Progenitor cell of endocrine pancreas (in vitro differentiated cells): Measurements from ENCODE around the gene LEFTY1. TPM values are rescaled to one million over a fixed set of nuclear protein-coding genes. Genes with fewer than 3 reads are reported as not detected.
A peak's percentile ranks its signal among the peaks of the same experiment; 100 is the strongest.

Experiments
- DNase-seq: peaks from one replicate; pipeline ENCODE4 v3.0.0; 2021; ENCODE audit warnings: low spot score; ENCODE audit not compliant: unreplicated experiment
- H3K27ac Mint-ChIP-seq: 2 replicates; pipeline ENCODE4 v1.8.0; 2021; ENCODE audit warnings: mild to moderate bottlenecking, moderate library complexity, mixed read lengths
- H3K27me3 Mint-ChIP-seq: 2 replicates; pipeline ENCODE4 v1.8.0; 2021; ENCODE audit warnings: mixed read lengths
- H3K36me3 Mint-ChIP-seq: 2 replicates; pipeline ENCODE4 v1.8.0; 2022; ENCODE audit warnings: mixed read lengths; ENCODE audit not compliant: insufficient read depth
- H3K4me1 Mint-ChIP-seq: 2 replicates; pipeline ENCODE4 v1.8.0; 2021; ENCODE audit warnings: low read depth, mixed read lengths
- H3K4me3 Mint-ChIP-seq: 2 replicates; pipeline ENCODE4 v1.8.0; 2021; ENCODE audit warnings: low read depth, mild to moderate bottlenecking, moderate library complexity, mixed read lengths
- H3K9me3 Mint-ChIP-seq: 2 replicates; pipeline ENCODE4 v1.8.0; 2021; ENCODE audit warnings: low read depth, mixed read lengths
- total RNA-seq: library from RNA; stranded (reverse); gene quantifications from 2 replicates; pipeline ENCODE4 v1.2.1, GENCODE V29; 2021
- TF ChIP-seq, protein P1 (sequence below): fragments of 200-600 bp; sonication (generic); IDR thresholded peaks from one replicate; pipeline ENCODE4 v1.5.0; 2021; ENCODE audit warnings: antibody characterized with exemption, mild to moderate bottlenecking; ENCODE audit not compliant: unreplicated experiment

LEFTY1 gene
- total RNA-seq, 1 donor from 2014 or later = 26.0 TPM

- Mint-ChIP-seq H3K27ac (peak overlapping the region; percentile 63), H3K36me3 (no peaks in the 10 kb centered on the region), H3K27me3 (no peaks in the 10 kb centered on the region), H3K9me3 (no peaks in the 10 kb centered on the region), H3K4me3 (no peak overlapping the region), H3K4me1 (peaks cover 23% of the 10 kb centered on the region)
- no peak for DNase-seq
- TF ChIP-seq, protein P1, sequence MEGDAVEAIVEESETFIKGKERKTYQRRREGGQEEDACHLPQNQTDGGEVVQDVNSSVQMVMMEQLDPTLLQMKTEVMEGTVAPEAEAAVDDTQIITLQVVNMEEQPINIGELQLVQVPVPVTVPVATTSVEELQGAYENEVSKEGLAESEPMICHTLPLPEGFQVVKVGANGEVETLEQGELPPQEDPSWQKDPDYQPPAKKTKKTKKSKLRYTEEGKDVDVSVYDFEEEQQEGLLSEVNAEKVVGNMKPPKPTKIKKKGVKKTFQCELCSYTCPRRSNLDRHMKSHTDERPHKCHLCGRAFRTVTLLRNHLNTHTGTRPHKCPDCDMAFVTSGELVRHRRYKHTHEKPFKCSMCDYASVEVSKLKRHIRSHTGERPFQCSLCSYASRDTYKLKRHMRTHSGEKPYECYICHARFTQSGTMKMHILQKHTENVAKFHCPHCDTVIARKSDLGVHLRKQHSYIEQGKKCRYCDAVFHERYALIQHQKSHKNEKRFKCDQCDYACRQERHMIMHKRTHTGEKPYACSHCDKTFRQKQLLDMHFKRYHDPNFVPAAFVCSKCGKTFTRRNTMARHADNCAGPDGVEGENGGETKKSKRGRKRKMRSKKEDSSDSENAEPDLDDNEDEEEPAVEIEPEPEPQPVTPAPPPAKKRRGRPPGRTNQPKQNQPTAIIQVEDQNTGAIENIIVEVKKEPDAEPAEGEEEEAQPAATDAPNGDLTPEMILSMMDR = no peak
Measured at GRCh38 chr1:225896937-225897549, 8.1 kb upstream of the LEFTY1 start.

GRCh38 chr1:225896494-225896893 is 7.5 kb upstream of the LEFTY1 start:
- no peaks in the 10 kb centered on the region for H3K36me3 Mint-ChIP-seq
- TF ChIP-seq, protein P1 = no peak
- H3K9me3 Mint-ChIP-seq = no peaks in the 10 kb centered on the region
- DNase-seq = no peak
- no peak overlapping the region for H3K4me3 Mint-ChIP-seq
- peaks cover 23% of the 10 kb centered on the region for H3K4me1 Mint-ChIP-seq
- H3K27me3 Mint-ChIP-seq = no peaks in the 10 kb centered on the region
- H3K27ac Mint-ChIP-seq = no peak overlapping the region

DNA sequence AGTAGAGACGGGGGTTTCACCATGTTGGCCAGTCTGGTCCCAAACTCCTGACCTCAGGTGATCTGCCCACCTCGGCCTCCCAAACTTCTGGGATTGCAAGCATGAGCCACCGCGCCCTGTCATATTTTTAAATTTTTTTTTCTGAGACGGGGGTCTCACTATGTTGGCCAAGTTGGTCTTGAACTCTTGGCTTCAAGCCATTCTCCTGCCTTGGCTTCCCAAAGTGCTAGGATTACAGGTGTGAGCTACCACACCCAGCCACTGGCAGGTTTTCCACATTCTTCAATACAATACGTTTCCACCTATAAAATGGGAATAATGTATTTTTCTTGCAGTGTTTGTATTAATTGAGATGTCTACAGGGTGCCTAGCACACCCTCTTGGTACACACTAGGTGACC is 3.4 kb upstream of the LEFTY1 start:
- Mint-ChIP-seq H3K27me3 (no peaks in the 10 kb centered on the region), H3K27ac (no peak overlapping the region), H3K9me3 (no peaks in the 10 kb centered on the region), H3K4me3 (no peak overlapping the region), H3K36me3 (peaks cover 1% of the 10 kb centered on the region), H3K4me1 (peaks cover 34% of the 10 kb centered on the region)
- DNase-seq = no peak
- TF ChIP-seq, protein P1 = no peak

GRCh38 chr1:225891229-225891972 is 2.5 kb upstream of the LEFTY1 start:
- Mint-ChIP-seq H3K27me3 (no peaks in the 10 kb centered on the region), H3K27ac (peak overlapping the region; percentile 96), H3K4me1 (peaks cover 27% of the 10 kb centered on the region), H3K9me3 (no peaks in the 10 kb centered on the region), H3K36me3 (peaks cover 4% of the 10 kb centered on the region), H3K4me3 (peak overlapping the region; percentile 45)
- TF ChIP-seq, protein P1 = no peak
- DNase-seq = no peak

- no peak overlapping the region for H3K4me3 Mint-ChIP-seq
- peaks cover 27% of the 10 kb centered on the region for H3K4me1 Mint-ChIP-seq
- TF ChIP-seq, protein P1 = no peak
- peak overlapping the region; percentile 96 for H3K27ac Mint-ChIP-seq
- no peaks in the 10 kb centered on the region for H3K9me3 Mint-ChIP-seq
- no peaks in the 10 kb centered on the region for H3K27me3 Mint-ChIP-seq
- DNase-seq = no peak
- H3K36me3 Mint-ChIP-seq = peaks cover 6% of the 10 kb centered on the region
Measured at GRCh38 chr1:225890346-225891228, 1.6 kb upstream of the LEFTY1 start.
